Measurements from ENCODE around the gene SSH3.
A peak's percentile ranks its signal among the peaks of the same experiment; 100 is the strongest.

SSH3 gene

DNA sequence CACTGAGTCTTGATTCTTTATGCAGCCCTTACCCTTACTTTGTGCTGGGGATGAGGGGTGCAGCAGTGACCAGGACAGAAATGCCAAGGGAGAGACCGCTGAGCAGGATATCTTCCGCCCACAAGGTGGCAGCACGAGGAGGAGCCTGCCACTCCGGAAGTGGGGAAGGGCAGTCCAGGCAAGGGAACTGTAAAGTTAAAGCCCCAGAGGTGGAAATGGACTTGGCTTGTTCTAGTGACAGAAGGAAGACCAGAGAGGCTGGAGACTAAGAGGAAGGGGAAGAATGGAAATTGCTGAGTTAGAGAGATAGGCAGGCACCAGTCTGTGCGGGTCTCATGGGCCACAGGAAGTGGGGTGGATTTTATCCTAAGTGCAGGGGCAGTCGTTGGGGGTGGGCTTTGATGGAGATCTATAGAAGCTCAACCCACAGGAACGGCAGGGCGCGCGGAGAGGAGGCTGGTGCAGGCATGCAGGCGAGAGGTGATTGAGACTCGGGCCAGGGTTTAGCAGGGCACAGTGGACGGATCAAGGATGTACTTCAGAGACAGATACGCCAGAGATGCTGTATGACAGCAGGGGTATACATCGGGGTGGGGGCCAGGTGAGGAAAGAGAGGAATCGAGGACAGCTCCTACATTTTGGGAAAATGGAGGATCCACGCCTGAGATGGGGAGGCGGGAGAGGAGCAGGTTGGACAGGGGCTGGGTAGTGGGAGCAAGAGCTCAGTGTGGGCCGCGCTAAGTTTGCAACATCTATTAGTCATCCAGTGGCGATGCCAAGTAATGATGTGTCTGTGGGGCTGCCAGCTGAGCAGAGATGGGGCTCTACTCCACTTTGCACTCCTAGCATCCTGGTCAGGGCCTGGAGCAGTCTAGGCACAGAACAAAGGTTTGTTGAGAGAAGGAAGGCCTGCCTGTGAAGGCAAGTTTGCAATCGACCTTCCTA lies 40.3 kb upstream of the SSH3 start:
- peak; percentile 58 for DNase-seq
- Histone ChIP-seq H3K27me3 (replicated peaks) (no peaks in the 10 kb centered on the region), H3K36me3 (replicated peaks) (peaks cover under 1% of the 10 kb centered on the region), H3K27ac (no peak overlapping the region), H3K4me3 (ENCODE audit: low read depth, low read length) (no peak overlapping the region)
- TF ChIP-seq, protein P1, sequence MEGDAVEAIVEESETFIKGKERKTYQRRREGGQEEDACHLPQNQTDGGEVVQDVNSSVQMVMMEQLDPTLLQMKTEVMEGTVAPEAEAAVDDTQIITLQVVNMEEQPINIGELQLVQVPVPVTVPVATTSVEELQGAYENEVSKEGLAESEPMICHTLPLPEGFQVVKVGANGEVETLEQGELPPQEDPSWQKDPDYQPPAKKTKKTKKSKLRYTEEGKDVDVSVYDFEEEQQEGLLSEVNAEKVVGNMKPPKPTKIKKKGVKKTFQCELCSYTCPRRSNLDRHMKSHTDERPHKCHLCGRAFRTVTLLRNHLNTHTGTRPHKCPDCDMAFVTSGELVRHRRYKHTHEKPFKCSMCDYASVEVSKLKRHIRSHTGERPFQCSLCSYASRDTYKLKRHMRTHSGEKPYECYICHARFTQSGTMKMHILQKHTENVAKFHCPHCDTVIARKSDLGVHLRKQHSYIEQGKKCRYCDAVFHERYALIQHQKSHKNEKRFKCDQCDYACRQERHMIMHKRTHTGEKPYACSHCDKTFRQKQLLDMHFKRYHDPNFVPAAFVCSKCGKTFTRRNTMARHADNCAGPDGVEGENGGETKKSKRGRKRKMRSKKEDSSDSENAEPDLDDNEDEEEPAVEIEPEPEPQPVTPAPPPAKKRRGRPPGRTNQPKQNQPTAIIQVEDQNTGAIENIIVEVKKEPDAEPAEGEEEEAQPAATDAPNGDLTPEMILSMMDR (IDR thresholded peaks at IDR 0.05; ENCODE audit: low read depth, low read length, missing control alignments) = peak; percentile 91
- in situ Hi-C loops (cut with HindIII; ENCODE audit: low pct_ligation_motif_present, low sequenced_read_pairs) = no loop called here

DNA sequence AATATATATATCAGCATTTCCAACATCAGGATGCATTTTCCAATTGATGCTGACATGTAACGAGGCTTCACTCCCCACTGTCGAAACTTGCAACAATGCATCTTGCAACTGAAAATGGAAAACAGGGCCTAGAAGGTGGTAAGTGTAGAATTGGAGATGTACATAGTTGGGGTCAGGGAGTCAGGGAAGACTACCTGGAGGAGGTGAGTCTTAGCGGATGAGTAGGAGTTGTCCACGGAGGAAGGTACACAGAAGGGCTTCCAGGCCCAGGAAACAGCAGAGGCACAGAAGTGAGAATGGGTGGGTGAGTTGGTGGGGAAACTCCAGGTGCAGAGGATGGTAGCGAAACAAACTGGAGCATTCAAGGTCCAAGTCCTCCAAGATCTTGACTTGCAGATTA lies 39.1 kb upstream of the SSH3 start:
- DNase-seq = no peak
- Histone ChIP-seq H3K36me3 (replicated peaks) (peaks cover 5% of the 10 kb centered on the region), H3K4me3 (ENCODE audit: low read depth, low read length) (no peak overlapping the region), H3K27me3 (replicated peaks) (no peaks in the 10 kb centered on the region), H3K27ac (no peak overlapping the region)
- TF ChIP-seq, protein P1 (IDR thresholded peaks at IDR 0.05; ENCODE audit: low read depth, low read length, missing control alignments) = no peak
- in situ Hi-C loops (cut with HindIII; ENCODE audit: low pct_ligation_motif_present, low sequenced_read_pairs) = no loop called here

DNA sequence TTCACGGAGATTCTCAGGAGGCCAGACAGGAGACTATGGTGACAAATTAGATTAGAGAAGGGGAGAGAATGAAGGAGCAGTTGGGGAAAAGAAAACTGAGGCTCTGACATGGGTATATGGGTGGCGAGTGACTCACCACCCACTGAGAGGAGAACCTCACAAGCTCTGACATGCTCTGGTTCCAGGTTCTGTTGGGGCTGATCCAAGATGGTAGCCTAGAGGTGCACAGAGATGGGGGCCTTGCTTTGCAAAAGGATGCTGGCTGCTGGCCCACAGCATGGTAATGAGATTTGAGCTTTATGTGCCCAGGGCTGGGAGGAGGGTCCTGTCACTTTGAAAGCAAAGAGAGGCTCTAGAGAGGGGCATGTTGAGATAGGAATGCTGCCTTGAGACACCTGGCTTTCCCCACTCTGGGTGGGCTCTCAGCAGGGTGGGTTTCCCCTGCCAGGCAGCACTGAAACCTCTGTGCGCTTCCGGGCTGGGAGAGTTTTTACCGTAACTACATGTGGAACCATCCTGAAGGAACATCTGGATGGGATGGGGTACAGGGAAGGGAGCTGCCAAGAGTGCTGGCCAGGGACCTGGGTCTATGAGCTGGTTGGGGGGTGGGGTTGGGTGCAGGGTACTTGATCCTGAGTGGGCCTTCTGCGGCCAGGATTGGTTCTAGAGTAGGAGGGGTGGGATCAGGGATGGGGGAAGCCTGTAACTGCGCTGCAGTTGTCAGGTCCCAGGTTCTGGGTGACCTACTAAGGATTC lies 38.3 kb upstream of the SSH3 start:
- no peak overlapping the region for H3K4me3 ChIP-seq (ENCODE audit: low read depth, low read length)
- H3K36me3 ChIP-seq (replicated peaks) = peaks cover 8% of the 10 kb centered on the region
- no peak for DNase-seq
- H3K27me3 ChIP-seq (replicated peaks) = no peaks in the 10 kb centered on the region
- TF ChIP-seq, protein P1 (IDR thresholded peaks at IDR 0.05; ENCODE audit: low read depth, low read length, missing control alignments) = no peak
- in situ Hi-C loops (cut with HindIII; ENCODE audit: low pct_ligation_motif_present, low sequenced_read_pairs) = no loop called here
- no peak overlapping the region for H3K27ac ChIP-seq

DNA sequence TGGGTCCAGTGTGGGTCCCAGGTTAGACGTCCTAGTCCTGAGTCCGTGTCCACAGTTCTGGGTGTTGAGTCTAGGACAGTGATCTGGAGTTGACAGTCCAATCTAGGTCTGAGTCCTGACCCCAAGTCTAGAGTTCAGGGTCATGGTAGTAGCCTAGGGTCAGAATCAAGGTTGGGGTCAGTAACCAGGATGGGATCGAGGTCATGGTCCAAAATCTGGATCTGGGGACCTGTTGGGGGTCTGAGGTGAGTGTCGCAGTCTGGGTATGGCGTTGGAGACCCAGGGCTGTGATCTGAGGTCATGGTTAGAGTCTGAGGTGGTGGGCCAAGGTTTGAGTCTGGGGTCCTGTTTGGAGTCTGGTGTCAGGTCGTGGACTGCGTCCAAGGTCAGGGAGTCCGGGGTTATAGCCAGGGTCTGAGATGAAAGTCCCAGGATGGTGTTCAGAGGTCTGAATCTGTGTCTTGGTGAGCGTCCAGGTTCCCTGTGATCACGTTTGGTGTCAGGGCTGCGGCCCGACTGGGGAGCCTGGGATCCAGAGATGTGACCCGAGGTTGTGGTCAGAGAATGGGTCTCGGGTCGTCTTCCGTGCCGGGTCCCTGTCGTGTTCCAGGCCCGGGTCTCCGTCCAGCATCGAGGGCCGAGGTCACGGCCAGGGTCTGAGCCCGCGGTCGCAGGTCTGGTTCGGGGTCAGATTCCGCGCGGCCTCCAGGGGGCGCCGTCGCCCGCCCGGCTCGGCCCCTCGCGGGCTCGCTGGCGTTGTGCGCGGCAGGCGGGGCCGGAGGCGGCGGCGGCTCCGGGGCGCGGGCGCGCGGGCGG lies 37.5 kb upstream of the SSH3 start:
- peak overlapping the region; percentile 45 for H3K4me3 ChIP-seq (ENCODE audit: low read depth, low read length)
- no peak for DNase-seq

More for the DNA sequence above, 37.5 kb upstream of the SSH3 start:
- in situ Hi-C loops (cut with HindIII; ENCODE audit: low pct_ligation_motif_present, low sequenced_read_pairs) = no loop called here
- Histone ChIP-seq H3K27me3 (replicated peaks) (no peaks in the 10 kb centered on the region), H3K36me3 (replicated peaks) (peaks cover 8% of the 10 kb centered on the region), H3K27ac (no peak overlapping the region)
- TF ChIP-seq, protein P1 (IDR thresholded peaks at IDR 0.05; ENCODE audit: low read depth, low read length, missing control alignments) = peak; percentile 57
